Vagina (tissue), 2 donors: ENCODE measurements around the gene MED17. TPM values are rescaled to one million over a fixed set of nuclear protein-coding genes. Genes with fewer than 3 reads are reported as not detected.
A peak's percentile ranks its signal among the peaks of the same experiment; 100 is the strongest.

ENCODE experiments used
- DNase-seq, 2 donors: peaks; one replicate each; pipeline ENCODE4 v3.0.0-alpha.2; 2017; ENCODE audit errors: extremely low spot score in 2 of 2
- H3K27ac ChIP-seq: fragments of 200-600 bp; sonication (generic); one replicate; pipeline ENCODE4 v1.5.1; 2019
- H3K27me3 ChIP-seq: fragments of 200-600 bp; sonication (generic); one replicate; pipeline ENCODE4 v1.5.1; 2019
- H3K36me3 ChIP-seq, 2 donors: fragments of 200-600 bp; sonication (generic); one replicate each; pipeline ENCODE4 v1.5.1; 2017 to 2019
- H3K4me1 ChIP-seq: fragments of 200-600 bp; sonication (generic); one replicate; pipeline ENCODE4 v1.5.1; 2019
- H3K4me3 ChIP-seq, 2 donors: fragments of 200-600 bp; sonication (generic); 1 replicate in 1 of 2; 2 replicates in 1 of 2; pipeline ENCODE4 v1.5.1; 2016 to 2019
- H3K9me3 ChIP-seq: fragments of 200-600 bp; sonication (generic); one replicate; pipeline ENCODE4 v1.5.1; 2019
- POLR2A ChIP-seq, 2 donors: fragments of 450-650 bp; IDR thresholded peaks; one replicate each; pipeline ENCODE4 v1.6.1; 2017; ENCODE audit warnings: antibody characterized with exemption in 2 of 2, mild to moderate bottlenecking in 2 of 2, moderate library complexity in 2 of 2
- POLR2AphosphoS5 ChIP-seq, 2 donors: sonication (generic); formaldehyde crosslinking; IDR thresholded peaks; one replicate each; pipeline ENCODE4 v1.9.0; 2017; ENCODE audit warnings: antibody characterized with exemption in 2 of 2, mild to moderate bottlenecking in 2 of 2, low read depth in 1 of 2; ENCODE audit not compliant: insufficient read depth in 1 of 2
- intact Hi-C: fragments of 100-400 bp; cut with DNase I; formaldehyde crosslinking; loops from one replicate; pipeline ENCODE4 v1.15.1; 2023
- total RNA-seq: library from RNA; depleted of rRNA; stranded (reverse); fragments of >200 nt; gene quantifications from one replicate; pipeline ENCODE4 v1.2.3, GENCODE V29; 2016
- TF ChIP-seq, protein P1 (sequence below), 3 experiments: fragments of 450-650 bp in 2 of 3; fragments of 200-600 bp in 1 of 3; sonication (generic) in 1 of 3; IDR thresholded peaks; one replicate each; pipeline ENCODE4 v1.5.1; 2017 to 2019; ENCODE audit warnings: antibody characterized with exemption in 3 of 3, mild to moderate bottlenecking in 2 of 3, moderate library complexity in 2 of 3

Gene MED17
- total RNA-seq, 1 donor from 2014 or later, result 29.0 TPM

DNA sequence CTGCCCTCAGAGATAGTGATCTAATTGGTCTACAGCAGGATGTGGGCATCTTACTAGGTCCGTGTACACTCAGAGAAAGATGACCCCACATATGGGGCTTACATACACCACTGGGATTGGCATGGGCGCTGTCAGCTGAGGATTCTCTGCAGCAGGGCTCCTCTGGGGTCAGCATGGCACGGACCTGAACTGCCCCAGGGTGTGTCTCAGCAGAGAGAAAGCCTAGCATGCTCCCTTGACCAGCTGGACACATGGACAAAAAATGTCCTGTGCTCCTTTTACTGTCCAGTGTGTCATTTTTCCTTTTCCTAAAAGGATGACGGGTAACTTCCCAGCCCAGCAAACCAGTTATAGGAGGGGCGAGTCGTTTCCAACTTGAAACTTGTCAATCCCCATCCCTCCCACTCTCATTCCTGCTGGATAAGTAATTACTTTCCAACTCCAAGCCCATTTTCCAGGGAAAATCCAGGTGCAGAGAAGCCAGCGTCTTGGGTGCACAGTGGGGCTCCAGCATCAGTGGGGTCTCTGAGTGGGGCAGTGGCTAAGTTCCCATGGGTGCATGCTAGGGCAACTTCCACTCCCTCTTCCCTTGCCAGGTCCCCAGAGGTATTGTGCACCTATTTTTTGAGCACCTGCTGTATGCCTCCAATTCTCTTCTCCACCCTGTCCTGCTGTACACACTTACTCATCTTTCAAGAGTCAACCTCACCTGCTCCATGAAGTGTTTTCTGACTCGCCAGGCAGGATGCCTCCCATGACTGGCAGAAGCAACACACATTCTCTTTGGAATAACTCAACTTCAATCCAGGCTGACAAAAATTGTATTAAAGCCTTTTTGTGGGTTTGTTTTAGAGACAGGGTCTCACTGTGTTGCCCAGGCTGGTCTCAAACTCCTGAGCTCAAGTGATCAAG lies 61.4 kb downstream of the MED17 start:
- no peak overlapping the region for H3K27ac ChIP-seq
- no peak for TF ChIP-seq POLR2AphosphoS5 (IDR thresholded peaks at IDR 0.05; ENCODE audit: insufficient read depth in 1 of 2, low read depth in 1 of 2)
- TF ChIP-seq, protein P1, sequence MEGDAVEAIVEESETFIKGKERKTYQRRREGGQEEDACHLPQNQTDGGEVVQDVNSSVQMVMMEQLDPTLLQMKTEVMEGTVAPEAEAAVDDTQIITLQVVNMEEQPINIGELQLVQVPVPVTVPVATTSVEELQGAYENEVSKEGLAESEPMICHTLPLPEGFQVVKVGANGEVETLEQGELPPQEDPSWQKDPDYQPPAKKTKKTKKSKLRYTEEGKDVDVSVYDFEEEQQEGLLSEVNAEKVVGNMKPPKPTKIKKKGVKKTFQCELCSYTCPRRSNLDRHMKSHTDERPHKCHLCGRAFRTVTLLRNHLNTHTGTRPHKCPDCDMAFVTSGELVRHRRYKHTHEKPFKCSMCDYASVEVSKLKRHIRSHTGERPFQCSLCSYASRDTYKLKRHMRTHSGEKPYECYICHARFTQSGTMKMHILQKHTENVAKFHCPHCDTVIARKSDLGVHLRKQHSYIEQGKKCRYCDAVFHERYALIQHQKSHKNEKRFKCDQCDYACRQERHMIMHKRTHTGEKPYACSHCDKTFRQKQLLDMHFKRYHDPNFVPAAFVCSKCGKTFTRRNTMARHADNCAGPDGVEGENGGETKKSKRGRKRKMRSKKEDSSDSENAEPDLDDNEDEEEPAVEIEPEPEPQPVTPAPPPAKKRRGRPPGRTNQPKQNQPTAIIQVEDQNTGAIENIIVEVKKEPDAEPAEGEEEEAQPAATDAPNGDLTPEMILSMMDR (IDR thresholded peaks at IDR 0.05), result no peak
- TF ChIP-seq POLR2A (IDR thresholded peaks at IDR 0.05), result no peak
- intact Hi-C loops, result no loop called here
- H3K27me3 ChIP-seq, result no peaks in the 10 kb centered on the region
- H3K36me3 ChIP-seq, result no peaks in the 10 kb centered on the region
- H3K9me3 ChIP-seq, result no peaks in the 10 kb centered on the region
- no peak overlapping the region for H3K4me3 ChIP-seq
- no peak for DNase-seq
- peaks cover 12% of the 10 kb centered on the region for H3K4me1 ChIP-seq

DNA sequence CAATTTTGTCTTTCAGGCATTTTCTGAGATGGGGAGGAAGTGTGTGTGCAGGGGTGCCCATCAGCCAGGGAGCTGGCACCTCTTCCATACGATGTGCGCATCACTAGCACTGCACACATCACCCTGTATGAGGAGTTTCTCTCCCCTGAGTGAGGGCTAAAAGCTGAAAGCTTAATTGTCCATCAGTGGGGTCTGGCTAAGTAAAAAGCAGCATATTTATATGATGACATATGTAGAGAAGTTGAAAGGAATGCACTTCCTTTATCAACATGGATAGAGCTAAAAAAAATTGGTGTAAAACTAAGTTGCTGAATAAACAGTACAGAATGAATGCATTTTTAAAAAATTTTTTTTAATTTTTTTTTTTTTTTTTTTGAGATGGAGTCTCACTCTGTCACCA lies 62.3 kb downstream of the MED17 start:
- intact Hi-C loops, result no loop called here
- Histone ChIP-seq H3K9me3 (no peaks in the 10 kb centered on the region), H3K4me3 (no peak overlapping the region), H3K36me3 (no peaks in the 10 kb centered on the region), H3K27ac (no peak overlapping the region), H3K27me3 (no peaks in the 10 kb centered on the region), H3K4me1 (peaks cover 14% of the 10 kb centered on the region)
- DNase-seq, result no peak
- TF ChIP-seq POLR2A (IDR thresholded peaks at IDR 0.05) (no peak), POLR2AphosphoS5 (IDR thresholded peaks at IDR 0.05; ENCODE audit: insufficient read depth in 1 of 2, low read depth in 1 of 2) (no peak)
- TF ChIP-seq, protein P1 (IDR thresholded peaks at IDR 0.05), result no peak

DNA sequence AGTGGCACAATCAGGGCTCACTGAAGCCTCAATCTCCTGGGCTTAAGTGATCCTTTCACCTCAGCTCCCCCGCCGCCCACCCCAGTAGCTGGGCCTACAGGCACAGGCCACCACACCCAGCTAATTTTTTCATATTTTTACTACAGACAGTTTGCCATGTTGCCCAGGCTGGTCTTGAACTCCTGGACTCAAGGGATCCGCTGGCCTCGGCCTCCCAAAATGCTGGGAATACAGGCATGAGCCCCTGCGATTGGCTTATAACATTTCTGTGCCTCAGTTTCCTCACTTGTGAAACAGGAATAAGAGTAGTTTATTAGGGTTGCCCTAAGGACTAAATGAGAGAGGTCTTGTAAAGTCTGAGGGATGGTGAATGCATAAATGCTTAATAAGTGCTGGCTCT lies 65.1 kb downstream of the MED17 start:
- Histone ChIP-seq H3K27me3 (no peaks in the 10 kb centered on the region), H3K9me3 (no peaks in the 10 kb centered on the region), H3K4me1 (peaks cover 14% of the 10 kb centered on the region), H3K4me3 (no peak overlapping the region), H3K36me3 (no peaks in the 10 kb centered on the region), H3K27ac (no peak overlapping the region)
- peak in 1 of 2 donors; percentile 60 for DNase-seq
- intact Hi-C loops, result no loop called here
- TF ChIP-seq POLR2A (IDR thresholded peaks at IDR 0.05), result no peak

DNA sequence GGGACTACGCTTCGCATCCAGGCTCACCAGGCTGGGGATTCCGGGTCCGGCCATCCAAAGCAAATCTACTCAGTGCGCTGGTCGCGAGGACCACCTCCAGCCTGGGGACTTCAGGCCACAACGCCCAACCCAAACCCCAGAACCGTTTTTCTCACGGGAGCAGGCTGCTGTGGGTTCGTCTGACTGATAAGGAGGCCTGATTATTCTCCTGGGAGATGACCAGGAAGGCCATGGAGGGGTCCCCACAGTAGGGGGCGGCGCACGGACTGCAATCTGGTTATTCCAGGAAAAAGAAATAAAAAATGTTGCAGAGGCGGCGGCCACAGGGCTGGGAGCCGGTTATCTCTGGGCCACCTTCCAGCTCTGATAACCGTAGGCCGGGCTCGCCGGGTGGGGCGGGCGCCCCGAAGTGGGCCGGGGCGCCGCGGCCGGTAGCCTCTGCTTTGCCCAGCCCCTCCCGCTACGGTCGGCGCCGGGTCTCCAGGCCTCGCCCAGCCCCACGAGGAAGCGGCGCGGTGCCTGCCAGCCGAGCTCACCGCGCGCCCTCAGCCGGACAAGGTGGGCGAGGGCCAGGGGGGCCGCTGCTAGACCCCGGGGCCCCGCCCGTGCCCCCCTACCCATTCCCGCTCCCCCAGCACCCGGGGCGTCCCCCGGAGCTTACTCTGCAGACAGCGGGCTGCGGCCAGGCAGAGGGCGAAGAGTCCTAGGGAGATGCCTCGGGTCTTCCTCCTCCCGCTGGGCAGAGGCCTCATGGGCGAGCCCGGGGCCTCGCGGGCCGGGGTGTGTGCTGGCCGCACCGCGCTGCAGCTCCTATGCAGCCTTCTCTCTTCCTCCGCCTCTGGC lies 65.9 kb downstream of the MED17 start:
- TF ChIP-seq, protein P1 (IDR thresholded peaks at IDR 0.05), result no peak
- TF ChIP-seq POLR2A (IDR thresholded peaks at IDR 0.05), result no peak
- no peak for TF ChIP-seq POLR2AphosphoS5 (IDR thresholded peaks at IDR 0.05; ENCODE audit: insufficient read depth in 1 of 2, low read depth in 1 of 2)
- intact Hi-C loops, result no loop called here
- DNase-seq, result peak in 1 of 2 donors; percentile 74
- H3K36me3 ChIP-seq, result no peaks in the 10 kb centered on the region
- no peaks in the 10 kb centered on the region for H3K9me3 ChIP-seq
- no peaks in the 10 kb centered on the region for H3K27me3 ChIP-seq
- peak overlapping the region; percentile 33 for H3K27ac ChIP-seq
- peak overlapping the region; percentile 57 for H3K4me3 ChIP-seq
- H3K4me1 ChIP-seq, result peaks cover 14% of the 10 kb centered on the region

DNA sequence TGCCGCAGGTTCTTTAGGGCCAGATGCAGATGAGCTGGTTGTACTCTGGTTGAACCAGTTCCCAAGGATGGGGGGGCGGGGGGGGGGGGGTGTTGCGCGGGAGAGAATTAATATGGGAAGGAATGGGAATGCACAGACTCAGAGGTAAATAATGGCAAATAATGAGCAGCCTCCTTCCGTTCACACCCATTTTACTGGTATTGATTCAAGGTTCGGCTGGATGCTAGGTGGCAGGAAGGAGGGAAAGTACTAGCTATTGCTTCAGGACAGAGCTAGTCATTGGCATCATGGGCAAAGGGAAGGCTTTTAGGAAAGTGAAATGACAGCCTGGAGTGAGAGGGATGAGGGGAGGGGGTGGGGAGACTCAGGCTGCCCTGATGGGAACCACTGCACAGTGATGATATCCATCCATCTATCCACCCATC lies 66.5 kb downstream of the MED17 start, which contains the start of gene VSTM5:
VSTM5 (minus strand) TSS at position 25 of the 425 bp plus-strand sequence. CDS start 116 bp downstream, outside the sequence.
- DNase-seq, result peak in 1 of 2 donors; percentile 75
- Histone ChIP-seq H3K4me3 (peak within 1 kb of the TSS; percentile 57), H3K4me1 (peaks cover 14% of the 10 kb centered on the region), H3K27me3 (no peaks in the 10 kb centered on the region), H3K9me3 (no peaks in the 10 kb centered on the region), H3K27ac (peak within 1 kb of the TSS; percentile 33), H3K36me3 (no peaks in the 10 kb centered on the region)
- intact Hi-C loops, result no loop called here
- TF ChIP-seq POLR2A (IDR thresholded peaks at IDR 0.05) (no peak), POLR2AphosphoS5 (IDR thresholded peaks at IDR 0.05; ENCODE audit: insufficient read depth in 1 of 2, low read depth in 1 of 2) (no peak)
- TF ChIP-seq, protein P1 (IDR thresholded peaks at IDR 0.05), result no peak
